Stimulated activated CD8-positive, alpha-beta memory T cell treated with anti-CD3 and anti-CD28 coated beads, Interleukin-4, amount 100 ng/mL, for 4 hours (primary cell): ENCODE results near the gene FAM131A.

Source experiments
- DNase-seq, 2 donors: peaks; one replicate each; pipeline ENCODE4 v3.0.0-alpha.2; 2020; ENCODE audit warnings: low read depth in 2 of 2, low spot score in 1 of 2

Gene FAM131A

GRCh38 chr3:184389384-184389783, 52.0 kb downstream of the FAM131A start:
- DNase-seq = no peak

- DNase-seq = no peak
Measured at GRCh38 chr3:184389935-184390528, 52.6 kb downstream of the FAM131A start.

GRCh38 chr3:184391266-184391665, 53.9 kb downstream of the FAM131A start:
- no peak for DNase-seq

- DNase-seq = no peak
Measured at GRCh38 chr3:184395320-184395660, 57.9 kb downstream of the FAM131A start.
